Skin epidermis (tissue), 12 donors: ENCODE measurements around the gene CCSER1.

ENCODE experiments used
- H3K27ac ChIP-seq, 21 experiments: fragments of 200-600 bp; sonication (generic) in 11 of 21; one replicate each; pipeline ENCODE4 v1.5.0; 2020; ENCODE audit warnings: mild to moderate bottlenecking in 3 of 21, inconsistent platforms in 2 of 21, moderate library complexity in 2 of 21
- H3K4me3 ChIP-seq, 7 experiments: fragments of 200-600 bp; sonication (generic) in 2 of 7; one replicate each; pipeline ENCODE4 v1.5.0; 2020; ENCODE audit warnings: inconsistent platforms in 2 of 7, mild to moderate bottlenecking in 2 of 7, moderate library complexity in 1 of 7

Gene CCSER1

DNA sequence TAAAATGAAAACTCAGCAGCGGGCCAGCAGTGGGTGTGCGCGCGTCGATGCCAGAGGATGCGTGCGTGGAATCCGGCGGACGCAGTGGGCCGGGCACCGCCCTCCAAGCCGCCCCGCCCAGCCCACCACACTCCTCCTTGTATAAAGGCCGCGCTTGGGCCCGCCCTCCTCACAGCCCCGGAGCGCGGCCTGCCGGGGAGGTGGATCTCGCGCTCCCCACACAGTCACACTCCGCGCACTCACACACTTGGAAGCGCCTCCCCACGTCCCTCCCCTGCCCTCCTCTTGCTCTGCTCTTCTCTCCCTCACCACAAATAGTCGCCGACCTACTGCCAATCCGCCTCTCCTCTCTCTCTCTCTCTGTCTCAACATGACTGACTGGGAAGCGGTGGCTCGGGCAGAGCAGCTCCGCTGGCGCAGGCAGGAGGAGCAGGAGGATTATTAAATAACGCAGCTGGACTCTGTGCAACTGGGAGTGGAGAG lies at the start of gene CCSER1:
Gene CCSER1 (plus strand): TSS at position 172 of the 483 bp plus-strand sequence.
- H3K27ac ChIP-seq, result peak within 1 kb of the TSS in 18 of 21 experiments; percentile 37 to 87 (median 74)
- H3K4me3 ChIP-seq, result peak within 1 kb of the TSS; percentile 39 to 73 (median 58)

DNA sequence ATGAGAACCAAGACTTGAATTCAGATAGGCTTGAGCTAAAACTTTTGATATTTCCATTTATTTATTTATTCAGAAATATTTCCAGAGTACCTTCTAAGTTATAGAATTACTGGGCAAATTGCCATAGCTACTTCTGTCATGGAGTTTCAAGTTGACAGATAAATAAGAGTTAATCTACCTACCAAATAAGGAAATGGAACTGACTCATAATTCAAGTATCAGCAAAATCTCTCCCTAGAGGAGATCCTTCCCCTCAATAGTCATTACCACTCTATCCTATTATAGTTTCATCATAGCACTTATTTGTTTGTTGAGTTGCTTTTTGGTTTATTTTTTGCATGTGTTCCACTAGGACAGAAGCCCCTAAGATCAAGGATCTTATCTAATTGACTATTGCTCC lies 48.8 kb upstream of the CCSER1 start:
- peak overlapping the region in 1 of 21 experiments; percentile 45 for H3K27ac ChIP-seq
- H3K4me3 ChIP-seq, result no peak overlapping the region

DNA sequence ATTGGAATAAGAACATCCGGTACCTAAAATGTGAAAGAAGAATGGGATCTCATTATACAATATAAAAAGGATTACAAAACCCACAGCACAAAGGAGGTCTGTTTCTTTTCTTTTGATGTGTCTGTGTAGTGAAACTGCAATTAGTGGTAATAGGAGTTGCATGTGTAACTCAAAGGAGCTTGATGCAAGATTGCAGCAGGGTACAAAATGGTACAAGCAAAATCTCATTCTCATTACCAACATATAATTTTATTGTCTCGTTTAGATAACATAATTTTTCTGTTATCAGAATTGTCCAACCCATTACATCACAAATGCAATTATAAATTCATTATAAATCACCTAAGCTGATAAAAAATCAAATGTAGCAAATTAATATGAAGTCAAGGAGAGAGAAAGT lies 47.1 kb upstream of the CCSER1 start:
- H3K27ac ChIP-seq, result no peak overlapping the region
- no peak overlapping the region for H3K4me3 ChIP-seq

DNA sequence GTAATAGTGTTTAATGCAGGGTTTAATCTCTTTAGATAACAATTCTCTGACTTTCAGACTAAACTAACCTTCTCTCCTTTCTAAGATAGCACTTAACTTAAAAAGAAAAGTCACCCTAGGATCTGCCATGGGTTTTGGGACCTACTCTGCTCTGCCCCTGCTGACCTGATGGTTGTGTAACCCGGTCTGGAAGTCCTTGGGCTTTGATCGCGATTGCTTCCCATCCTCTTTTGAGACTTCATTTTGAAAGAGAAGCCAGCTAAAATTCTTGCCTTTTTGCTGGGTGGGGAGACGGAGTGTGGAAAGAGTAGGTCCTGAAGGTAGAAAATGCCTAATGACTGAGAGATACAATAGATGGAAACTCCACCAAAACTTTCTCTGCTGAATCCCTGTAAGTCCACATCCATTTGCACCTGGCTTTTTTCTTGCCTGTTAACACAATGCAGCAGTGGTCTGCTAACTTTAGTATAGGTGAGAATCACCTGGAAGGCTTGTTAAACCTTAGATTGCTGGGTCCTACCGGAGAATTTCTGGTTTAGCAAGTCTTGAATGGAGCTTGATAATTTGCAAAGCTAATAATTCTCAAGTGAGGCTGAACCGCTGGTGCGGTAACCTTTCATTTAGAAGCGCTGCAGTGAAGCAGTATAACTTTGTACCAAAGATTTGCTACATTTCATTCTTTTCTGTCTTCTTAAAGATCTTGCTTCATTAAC lies 45.6 kb upstream of the CCSER1 start:
- Histone ChIP-seq H3K27ac (no peak overlapping the region), H3K4me3 (no peak overlapping the region)

DNA sequence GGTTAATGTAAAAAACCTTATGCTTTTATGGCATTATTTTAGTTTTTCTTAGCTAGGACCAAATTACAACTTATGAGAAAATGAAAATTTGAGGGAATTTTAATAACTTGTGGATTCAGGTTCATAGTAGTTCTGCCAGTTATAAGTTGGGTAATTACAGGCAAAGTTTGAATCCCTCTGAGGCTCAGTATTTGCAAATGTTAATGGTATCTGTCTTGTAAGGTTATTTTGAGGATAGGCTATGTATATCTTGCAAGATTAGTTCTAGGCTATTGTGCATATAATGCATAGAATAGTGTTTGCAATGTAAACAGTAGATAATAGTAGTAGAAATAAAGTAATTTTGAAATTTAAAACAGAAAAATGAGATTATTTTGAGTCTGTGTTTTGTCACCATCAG lies 44.7 kb upstream of the CCSER1 start:
- no peak overlapping the region for H3K27ac ChIP-seq
- H3K4me3 ChIP-seq, result no peak overlapping the region

DNA sequence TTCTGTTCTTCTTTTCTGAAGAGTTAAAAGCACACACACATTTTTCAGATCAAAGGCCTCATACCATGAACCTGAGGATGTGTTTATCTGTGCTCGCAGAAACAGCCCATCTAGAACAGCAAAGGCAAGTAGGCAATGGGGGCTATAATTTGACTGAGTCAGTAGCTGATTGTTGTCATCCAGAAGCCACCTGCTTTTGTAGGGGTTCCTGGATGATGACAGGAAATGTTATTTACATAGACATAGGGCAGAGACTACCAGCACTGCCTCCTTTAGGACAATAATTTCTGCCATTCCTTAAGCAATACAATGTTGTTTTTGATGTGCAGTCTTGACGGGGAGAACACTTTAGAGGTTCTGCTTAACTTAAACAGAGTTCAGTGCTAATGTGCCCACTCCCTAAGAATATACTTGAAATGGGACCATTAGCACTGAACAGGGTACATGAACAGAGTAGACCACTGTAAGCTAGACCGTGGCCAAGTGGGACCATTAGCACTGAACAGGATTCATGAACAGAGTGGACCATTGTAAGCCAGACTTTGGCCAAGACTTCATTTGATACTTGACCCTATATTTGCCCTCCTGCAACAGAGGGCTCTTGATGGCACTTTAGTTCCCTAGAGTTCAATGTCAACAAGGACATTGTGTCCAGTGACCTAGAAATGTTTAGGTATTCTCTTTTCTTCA lies 42.8 kb upstream of the CCSER1 start:
- Histone ChIP-seq H3K4me3 (no peak overlapping the region), H3K27ac (no peak overlapping the region)

DNA sequence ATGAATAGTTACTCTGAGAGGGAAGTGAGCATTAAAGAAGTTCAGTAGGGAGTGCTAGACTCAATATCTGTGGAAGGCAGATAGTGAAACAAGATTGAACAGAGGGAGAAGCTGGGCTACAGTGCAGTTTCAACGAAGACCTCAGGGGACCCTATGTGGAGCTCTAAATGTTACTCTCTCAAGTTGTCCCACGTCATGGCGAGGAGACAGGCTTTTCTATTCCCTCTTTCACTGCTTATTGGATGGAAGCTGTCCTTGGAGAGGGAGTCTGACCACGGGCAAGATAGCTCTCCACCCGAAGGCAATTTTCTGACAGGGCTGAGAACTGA lies 42.3 kb upstream of the CCSER1 start:
- H3K4me3 ChIP-seq, result no peak overlapping the region
- H3K27ac ChIP-seq, result no peak overlapping the region

DNA sequence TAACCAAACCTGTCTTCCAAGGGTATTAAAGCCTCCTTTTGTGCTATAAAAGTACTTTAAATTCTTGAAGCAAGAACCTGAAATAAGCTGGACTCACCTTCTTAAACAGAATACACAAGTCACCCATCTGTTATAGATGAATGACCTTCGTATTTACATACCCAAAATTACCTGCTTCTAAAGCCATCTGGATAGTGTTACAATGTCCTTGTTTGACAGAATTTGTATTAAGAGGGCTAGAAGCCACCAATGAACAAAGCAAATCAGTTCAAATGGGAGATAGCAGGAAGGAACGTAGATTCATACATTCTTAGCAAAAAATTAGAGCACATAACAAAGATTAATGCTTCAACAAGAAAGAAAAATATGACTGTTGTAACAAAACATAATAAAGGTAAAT lies 33.7 kb upstream of the CCSER1 start:
- no peak overlapping the region for H3K27ac ChIP-seq

DNA sequence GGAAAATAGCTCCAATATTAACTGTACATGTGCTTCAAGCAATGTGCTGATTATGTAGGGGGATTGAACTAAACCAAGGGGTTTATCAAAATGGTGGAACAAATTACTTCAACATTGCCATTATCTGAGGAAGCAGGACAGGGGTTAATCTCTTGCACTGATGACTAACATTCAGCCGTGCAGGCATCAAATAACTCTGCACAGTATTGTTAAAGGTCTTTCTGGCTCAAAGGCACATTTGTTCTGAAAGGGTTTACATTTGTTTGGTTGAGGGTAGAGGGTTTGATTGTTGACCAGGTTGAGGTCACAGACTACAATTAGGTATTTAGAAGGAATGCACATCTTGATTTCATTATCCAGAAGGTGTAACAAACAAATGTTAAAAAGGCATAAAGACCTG lies 32.2 kb upstream of the CCSER1 start:
- no peak overlapping the region for H3K4me3 ChIP-seq
- no peak overlapping the region for H3K27ac ChIP-seq

More for the DNA sequence above, 33.7 kb upstream of the CCSER1 start:
- no peak overlapping the region for H3K4me3 ChIP-seq

DNA sequence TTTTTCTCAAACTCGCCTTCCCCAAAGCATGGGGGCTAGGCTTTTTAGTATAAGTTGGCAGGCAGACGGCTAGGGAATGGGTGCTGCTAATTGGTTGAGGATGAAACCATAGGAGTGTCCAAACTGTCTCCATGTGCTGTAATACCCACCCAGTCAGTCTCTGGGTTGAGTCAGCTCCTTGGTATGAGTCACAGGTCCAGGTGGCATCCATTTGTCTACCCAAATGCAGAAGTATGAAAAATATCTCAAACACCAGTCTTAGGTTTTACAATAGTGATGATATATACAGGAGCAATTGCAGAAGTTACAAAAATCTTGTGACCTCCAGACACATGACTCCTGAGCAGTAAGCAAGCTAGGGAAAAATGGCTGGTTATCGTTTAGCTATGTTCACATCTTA lies 27.4 kb upstream of the CCSER1 start:
- Histone ChIP-seq H3K27ac (no peak overlapping the region), H3K4me3 (no peak overlapping the region)

DNA sequence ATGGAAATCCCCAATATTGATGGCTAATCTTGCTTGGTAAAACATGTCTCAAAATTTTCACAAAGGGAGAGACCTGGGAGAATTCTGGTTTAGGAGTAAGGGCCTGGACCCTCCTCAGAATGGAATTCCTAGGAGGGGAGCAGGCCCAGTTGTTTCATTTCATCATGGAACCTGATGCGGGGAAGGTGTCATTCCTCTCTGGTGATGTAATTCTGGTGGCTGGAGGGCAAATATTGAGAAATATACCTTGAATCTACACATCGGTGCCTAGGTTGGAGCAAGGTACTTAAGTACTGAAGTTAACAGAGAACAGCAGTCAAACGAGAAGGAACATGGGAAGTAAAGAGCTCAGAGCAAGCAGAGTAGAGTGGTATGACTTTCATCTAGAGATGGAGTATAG lies 23.2 kb upstream of the CCSER1 start:
- no peak overlapping the region for H3K4me3 ChIP-seq
- H3K27ac ChIP-seq, result no peak overlapping the region

DNA sequence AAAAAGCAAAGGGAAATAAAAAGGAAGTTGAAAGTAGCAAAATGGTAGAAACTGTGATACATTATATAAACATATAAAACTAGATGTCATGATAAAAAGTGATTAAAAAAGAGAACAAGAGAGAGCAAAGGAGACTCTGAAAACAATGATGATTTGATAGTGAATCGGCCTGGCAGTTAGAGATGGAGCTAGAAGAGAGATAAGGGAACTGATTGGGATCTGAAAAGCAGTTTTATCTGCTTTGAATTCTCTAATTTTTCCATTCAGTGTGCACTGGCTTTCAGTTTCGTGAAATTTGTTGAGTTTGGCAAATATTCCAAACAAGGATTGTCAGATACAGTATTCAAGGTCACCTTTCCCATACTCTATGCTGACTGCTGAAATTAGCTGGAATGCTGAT lies 21.9 kb upstream of the CCSER1 start:
- Histone ChIP-seq H3K4me3 (no peak overlapping the region), H3K27ac (no peak overlapping the region)

DNA sequence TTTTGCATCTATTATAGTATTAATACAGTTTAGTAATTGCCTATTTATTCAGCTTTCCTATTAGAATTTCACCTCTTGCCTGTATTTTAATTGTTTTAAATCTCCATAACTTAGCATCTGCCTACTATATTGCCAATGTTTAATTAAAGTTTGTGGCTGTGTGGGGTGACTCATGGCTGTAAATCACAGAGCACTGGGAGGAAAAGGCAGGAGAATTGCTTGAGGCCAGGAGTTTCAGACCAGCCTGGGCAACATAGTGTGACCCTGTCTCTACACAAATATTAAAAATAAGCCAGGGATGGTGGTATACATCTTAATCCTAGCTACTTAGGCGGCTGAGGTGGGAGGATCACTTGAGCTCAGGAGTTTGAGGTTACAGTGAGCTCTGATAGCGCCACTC lies 14.5 kb upstream of the CCSER1 start:
- Histone ChIP-seq H3K4me3 (no peak overlapping the region), H3K27ac (no peak overlapping the region)

DNA sequence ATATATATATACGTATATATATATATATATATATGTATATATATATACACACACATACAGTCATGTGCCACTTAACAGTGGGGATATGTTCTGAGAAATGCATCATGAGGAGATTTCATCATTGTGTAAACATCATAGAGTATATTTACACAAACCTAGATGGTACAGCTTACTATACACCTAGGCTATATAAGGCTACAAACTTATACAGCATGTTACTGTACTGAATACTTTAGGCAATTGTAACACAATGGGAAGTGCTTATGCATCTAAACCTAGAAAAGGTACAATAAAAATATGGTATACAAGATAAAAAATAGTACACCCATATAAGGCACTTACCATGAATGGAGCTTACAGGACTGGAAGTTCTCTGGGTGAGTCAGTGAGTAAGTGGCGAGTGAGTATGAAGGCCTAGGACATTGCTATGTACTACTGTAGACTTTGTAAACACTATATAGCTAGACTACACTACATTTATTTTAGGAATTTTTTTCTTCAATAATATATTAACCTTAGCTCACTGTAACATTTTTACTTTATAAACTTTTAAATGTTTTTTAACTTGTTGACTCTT lies 13.2 kb upstream of the CCSER1 start:
- no peak overlapping the region for H3K4me3 ChIP-seq
- no peak overlapping the region for H3K27ac ChIP-seq

DNA sequence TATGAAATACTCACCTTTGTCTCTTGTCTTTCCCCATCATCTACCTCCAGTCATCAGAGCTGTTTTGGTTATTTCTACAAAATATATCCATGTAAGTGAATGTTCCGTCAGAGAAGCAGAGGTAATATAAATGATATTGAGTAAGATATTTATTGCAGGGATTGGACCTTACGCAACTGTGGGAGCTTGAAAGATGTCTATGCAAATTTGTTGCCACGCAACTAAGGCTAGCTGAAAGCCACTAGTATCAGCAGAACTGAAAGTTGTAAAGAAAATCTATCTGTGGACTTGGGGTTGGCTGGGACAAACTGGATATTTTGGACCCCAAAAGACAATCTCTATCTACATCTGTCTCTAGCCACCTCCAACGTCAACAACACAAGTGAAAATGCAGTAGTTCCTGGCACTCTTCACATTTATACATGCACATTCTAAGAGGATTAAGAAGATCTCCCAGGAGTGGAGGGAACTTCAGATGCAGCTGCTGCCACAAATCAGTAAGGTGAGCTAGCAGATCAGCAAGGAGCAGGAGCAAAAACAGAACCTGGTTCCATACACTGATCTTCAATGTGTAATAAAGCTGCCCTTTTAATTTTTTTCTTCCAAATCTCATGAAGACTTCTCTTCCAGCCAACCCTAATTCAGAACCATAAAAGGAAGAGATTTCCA lies 8.5 kb upstream of the CCSER1 start:
- H3K27ac ChIP-seq, result no peak overlapping the region
- no peak overlapping the region for H3K4me3 ChIP-seq

DNA sequence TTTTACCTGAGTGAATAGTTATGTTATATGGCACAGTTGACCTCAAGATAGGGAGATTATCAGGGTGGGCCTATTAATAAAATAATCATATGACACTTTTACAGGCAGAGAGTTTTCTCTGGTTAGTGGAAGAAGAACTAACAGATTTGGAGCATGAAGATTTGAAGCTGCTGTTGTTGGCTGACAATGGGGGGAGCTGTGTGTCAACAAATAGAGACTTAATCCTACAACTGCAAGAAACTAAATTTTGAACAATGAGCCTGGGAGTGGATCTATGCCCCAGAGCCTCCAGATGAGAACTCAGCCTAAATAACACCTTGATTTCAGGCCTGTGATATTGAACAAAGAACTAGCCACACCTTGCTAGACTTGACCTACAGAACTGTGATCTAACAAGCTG lies 7.2 kb upstream of the CCSER1 start:
- Histone ChIP-seq H3K4me3 (no peak overlapping the region), H3K27ac (no peak overlapping the region)

DNA sequence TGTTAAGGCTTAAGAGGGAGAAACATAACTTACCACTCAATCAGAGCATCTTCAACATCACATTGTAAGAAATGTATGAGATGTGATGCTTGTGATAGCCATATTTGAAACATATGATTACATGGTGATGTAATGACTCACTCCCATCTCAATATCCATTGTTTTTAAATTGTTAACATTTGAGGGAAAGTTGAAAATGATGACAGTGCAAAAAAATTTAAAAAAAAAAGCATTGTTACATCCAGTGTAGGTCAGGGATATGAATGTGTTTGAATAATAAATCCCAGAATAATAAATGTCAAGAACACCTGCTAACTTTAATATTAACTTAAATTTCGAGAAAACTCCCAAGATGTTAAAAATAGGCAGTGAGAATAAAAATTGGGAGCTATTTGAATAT lies 6.4 kb upstream of the CCSER1 start:
- H3K4me3 ChIP-seq, result no peak overlapping the region
- H3K27ac ChIP-seq, result no peak overlapping the region

DNA sequence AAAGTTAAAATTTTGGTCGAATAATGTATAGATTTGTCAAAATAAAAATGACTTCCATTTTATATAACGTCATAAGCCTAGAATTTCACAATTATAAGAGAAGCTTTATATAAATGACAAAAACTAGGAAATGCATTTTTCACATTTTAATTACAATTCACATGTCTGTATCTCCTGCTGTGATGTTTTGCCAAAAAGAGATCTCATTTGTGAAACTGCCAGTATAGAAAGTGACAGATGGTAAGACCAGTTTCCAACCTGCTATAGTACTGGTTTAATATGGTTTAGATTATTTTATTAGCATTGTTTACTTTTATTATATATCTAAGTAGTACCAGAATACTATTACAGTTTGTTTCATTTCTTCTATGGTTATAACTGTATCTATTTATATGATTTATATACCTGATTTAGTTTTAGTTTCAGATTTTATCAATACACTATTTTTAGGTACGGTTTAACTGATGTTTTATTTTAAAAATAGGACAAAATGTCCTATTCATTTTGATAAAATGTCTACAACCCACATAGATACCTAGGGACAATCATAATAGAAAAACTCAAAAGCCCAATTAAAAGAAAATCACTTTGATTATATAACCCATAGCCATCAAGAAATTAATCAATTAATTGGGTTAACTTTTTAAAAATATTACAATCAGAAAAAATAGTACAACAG lies 5.4 kb upstream of the CCSER1 start:
- no peak overlapping the region for H3K27ac ChIP-seq
- H3K4me3 ChIP-seq, result no peak overlapping the region

DNA sequence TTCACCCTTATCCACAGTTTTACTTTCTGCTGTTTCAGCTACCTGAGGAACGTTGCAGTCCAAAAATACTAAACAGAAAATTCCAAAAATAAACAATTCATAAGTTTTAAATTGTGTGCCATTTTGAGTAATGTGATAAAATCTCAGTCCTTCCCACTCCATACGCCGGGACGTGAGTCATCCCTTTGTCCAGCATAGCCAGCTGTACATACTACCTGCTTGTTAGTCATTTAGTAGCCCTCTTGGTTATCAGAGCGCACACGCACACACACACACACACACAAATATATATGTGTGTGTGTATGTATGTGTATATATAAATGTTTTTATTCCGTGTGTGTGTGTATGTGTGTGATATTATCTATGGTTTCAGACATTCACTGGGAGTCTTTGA lies 4.8 kb upstream of the CCSER1 start:
- Histone ChIP-seq H3K27ac (no peak overlapping the region), H3K4me3 (no peak overlapping the region)

DNA sequence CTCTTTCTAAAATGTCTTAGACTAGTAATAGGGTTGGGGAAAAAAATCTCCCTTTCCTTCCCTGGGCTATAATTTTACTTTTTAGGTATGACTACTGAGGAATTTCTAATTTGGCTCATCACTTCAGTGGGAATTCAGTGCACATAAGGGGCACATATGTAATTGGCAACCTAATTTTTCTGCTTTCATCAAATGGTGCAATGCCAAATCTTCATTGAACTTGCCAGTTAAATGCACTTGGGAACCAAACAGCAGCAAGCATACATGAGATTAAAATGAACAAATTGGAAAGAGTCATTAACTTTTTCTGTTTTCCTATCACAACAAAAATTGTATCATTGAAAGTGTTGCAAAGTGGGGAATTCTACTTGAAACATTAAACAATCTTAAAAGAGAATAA lies 2.9 kb upstream of the CCSER1 start:
- H3K27ac ChIP-seq, result no peak overlapping the region

More for the DNA sequence above, 2.9 kb upstream of the CCSER1 start:
- H3K4me3 ChIP-seq, result no peak overlapping the region
